ENCODE data around the gene IP6K1.
A peak's percentile ranks its signal among the peaks of the same experiment; 100 is the strongest.
"Not testable (repeated sequence)": the region's sequence is repeated elsewhere in the genome, so short reads cannot be mapped to it uniquely, and the experiment has no call there.

Gene IP6K1

GRCh38 chr3:49689046-49689907, 97.1 kb downstream of the IP6K1 start, which contains the start of the genes MST1 and RNF123:
Gene MST1 (minus strand): TSS chr3:49689474. CDS start chr3:49688691, 783 bp downstream.
Gene RNF123 (plus strand): TSS chr3:49689557. CDS start chr3:49691166, 1,609 bp downstream.
- DNase-seq (ENCODE audit: low spot score): peak; percentile 90

- not testable (repeated sequence) for DNase-seq (ENCODE audit: low spot score)
Observed at GRCh38 chr3:49688338-49689045, 97.8 kb downstream of the IP6K1 start.

- not testable (repeated sequence) for DNase-seq (ENCODE audit: low spot score)
Observed at GRCh38 chr3:49687424-49687795, 98.9 kb downstream of the IP6K1 start.

GRCh38 chr3:49686769-49687423, 99.4 kb downstream of the IP6K1 start:
- DNase-seq (ENCODE audit: low spot score): not testable (repeated sequence)

GRCh38 chr3:49686346-49686745, 100.0 kb downstream of the IP6K1 start:
- not testable (repeated sequence) for DNase-seq (ENCODE audit: low spot score)

- DNase-seq (ENCODE audit: low spot score): not testable (repeated sequence)
Observed at GRCh38 chr3:49685846-49686245, 100.5 kb downstream of the IP6K1 start.

GRCh38 chr3:49685103-49685502, 101.2 kb downstream of the IP6K1 start:
- not testable (repeated sequence) for DNase-seq (ENCODE audit: low spot score)

GRCh38 chr3:49684453-49684852, 101.9 kb downstream of the IP6K1 start:
- DNase-seq (ENCODE audit: low spot score): not testable (repeated sequence)

- DNase-seq (ENCODE audit: low spot score): no peak
Observed at GRCh38 chr3:49683162-49683561, 103.2 kb downstream of the IP6K1 start.

- DNase-seq (ENCODE audit: low spot score): no peak
Observed at GRCh38 chr3:49681543-49681942, 104.8 kb downstream of the IP6K1 start.

GRCh38 chr3:49681232-49681522, 105.2 kb downstream of the IP6K1 start:
- no peak for DNase-seq (ENCODE audit: low spot score)

GRCh38 chr3:49680493-49681231, 105.7 kb downstream of the IP6K1 start:
- no peak for DNase-seq (ENCODE audit: low spot score)

GRCh38 chr3:49675912-49676311, 110.4 kb downstream of the IP6K1 start:
- DNase-seq (ENCODE audit: low spot score): no peak

GRCh38 chr3:49674497-49674983, 111.8 kb downstream of the IP6K1 start:
- no peak for DNase-seq (ENCODE audit: low spot score)

Small RNA genes within 50 kb of the gene (small RNA-seq; reads per million reads assigned to genes)
- 0 reads per million in 2 experiments for gene AMIGO3
- gene COX6CP14: 0 reads per million in 2 experiments
